Endothelial cell of umbilical vein (primary cell): ENCODE data around the gene KAZN. TPM values are rescaled to one million over a fixed set of nuclear protein-coding genes. Genes with fewer than 3 reads are reported as not detected.

Experiments
- BruUV-seq: library from RNA; stranded (reverse); fragments of 400-500 nt; replicated peaks from 2 replicates; lab custom pipeline; 2021; lab: Mats Ljungman, UMichigan
- CTCF ChIA-PET: fragments of 300-600, 350-600 bp; sonication (Branson Sonifier 250); formaldehyde crosslinking; loops from one replicate; lab custom pipeline; 2021; ENCODE audit warnings: antibody characterized with exemption, inconsistent platforms; lab: Charles Lee
- POLR2A ChIA-PET: fragments of 300-600, 350-600 bp; sonication (Branson Sonifier 250); formaldehyde crosslinking; loops from one replicate; lab custom pipeline; 2021; ENCODE audit warnings: antibody characterized with exemption, inconsistent platforms; lab: Charles Lee
- DNase-seq: peaks from one replicate; pipeline ENCODE4 v3.0.0-alpha.2; 2011; ENCODE audit warnings: low read depth, low spot score
- FAIRE-seq: peaks from 2 replicates; lab custom pipeline; 2011; peaks lifted over from hg19 to GRCh38; lab: Jason Lieb, UNC
- H2AFZ ChIP-seq: 2 replicates; pipeline ENCODE4 v1.6.0; 2012; ENCODE audit warnings: low read depth, low read length, control low read depth, inconsistent platforms
- H3K27ac ChIP-seq: 2 replicates; pipeline ENCODE4 v1.5.1; 2011; ENCODE audit warnings: low read depth, mild to moderate bottlenecking, control low read depth, low read length, moderate library complexity; ENCODE audit not compliant: insufficient read depth
- H3K27me3 ChIP-seq, 2 experiments: 2 replicates each; pipeline versions ENCODE4 v1.6.0 to v1.6.1; 2011; ENCODE audit warnings: low read length in 2 of 2, mixed read lengths in 1 of 2; ENCODE audit not compliant: control insufficient read depth in 2 of 2, insufficient read depth in 2 of 2
- H3K36me3 ChIP-seq, 2 experiments: 2 replicates in 1 of 2; 3 replicates in 1 of 2; pipeline ENCODE4 v1.5.1; 2011; ENCODE audit warnings: low read length in 2 of 2, mild to moderate bottlenecking in 1 of 2, moderate library complexity in 1 of 2; ENCODE audit not compliant: control insufficient read depth in 2 of 2, insufficient read depth in 2 of 2; ENCODE audit errors: extremely low read depth in 1 of 2
- H3K4me1 ChIP-seq: 3 replicates; pipeline ENCODE4 v1.5.1; 2011; ENCODE audit warnings: mild to moderate bottlenecking, low read length; ENCODE audit not compliant: control insufficient read depth, insufficient read depth; ENCODE audit errors: extremely low read depth
- H3K4me2 ChIP-seq: 2 replicates; pipeline ENCODE4 v1.6.1; 2011; ENCODE audit warnings: low read length, control low read depth, mixed read lengths; ENCODE audit not compliant: insufficient read depth
- H3K4me3 ChIP-seq, 3 experiments: fragments of 200-600 bp in 1 of 3; sonication (generic), shearing (Covaris generic) in 1 of 3; replicated peaks in 1 of 3; 2 replicates each; pipeline ENCODE4 v1.5.1; 2011 to 2016; ENCODE audit warnings: control low read depth in 3 of 3, low read length in 3 of 3, mild to moderate bottlenecking in 2 of 3, inconsistent platforms in 1 of 3, low read depth in 1 of 3, moderate library complexity in 1 of 3; ENCODE audit not compliant: insufficient read depth in 1 of 3
- H3K79me2 ChIP-seq: 2 replicates; pipeline ENCODE4 v1.6.0; 2012; ENCODE audit warnings: low read length, inconsistent platforms; ENCODE audit not compliant: control insufficient read depth, insufficient read depth
- H3K9ac ChIP-seq: replicated peaks from 2 replicates; pipeline ENCODE3; 2011; ENCODE audit warnings: low read length, control low read depth; ENCODE audit not compliant: insufficient read depth; ENCODE audit errors: extremely low read depth
- H3K9me1 ChIP-seq: replicated peaks from 3 replicates; pipeline ENCODE4 v1.6.0; 2011; ENCODE audit warnings: mild to moderate bottlenecking, low read length; ENCODE audit not compliant: control insufficient read depth, insufficient read depth; ENCODE audit errors: extremely low read depth
- H3K9me3 ChIP-seq: replicated peaks from 2 replicates; pipeline ENCODE4 v1.5.1; 2012; ENCODE audit warnings: low read length, inconsistent platforms; ENCODE audit not compliant: control insufficient read depth, insufficient read depth
- H4K20me1 ChIP-seq: replicated peaks from 2 replicates; pipeline ENCODE3; 2011; ENCODE audit warnings: mild to moderate bottlenecking, low read length; ENCODE audit not compliant: control insufficient read depth, insufficient read depth; ENCODE audit errors: extremely low read depth
- CTCF ChIP-seq, 2 donors: IDR thresholded peaks; 1 replicate in 1 of 2; 2 replicates in 1 of 2; pipeline ENCODE4 v1.5.1; 2011; ENCODE audit warnings: low read length in 2 of 2, mild to moderate bottlenecking in 2 of 2, moderate library complexity in 2 of 2, control low read depth in 1 of 2, inconsistent platforms in 1 of 2, low read depth in 1 of 2; ENCODE audit not compliant: insufficient read depth in 1 of 2; ENCODE audit errors: extremely low read depth in 1 of 2
- EZH2 ChIP-seq: IDR thresholded peaks from 2 replicates; pipeline ENCODE4 v1.6.1; 2012; ENCODE audit warnings: borderline replicate concordance, low read depth, mild to moderate bottlenecking, moderate library complexity, low read length, inconsistent platforms; ENCODE audit not compliant: severe bottlenecking
- FOS ChIP-seq: IDR thresholded peaks from 2 replicates; pipeline ENCODE4 v1.6.1; 2011; ENCODE audit warnings: mild to moderate bottlenecking, low read length, moderate library complexity, borderline replicate concordance; ENCODE audit not compliant: insufficient read depth
- GATA2 ChIP-seq: IDR thresholded peaks from 2 replicates; pipeline ENCODE4 v1.7.0; 2011; ENCODE audit warnings: low read depth, mild to moderate bottlenecking, moderate library complexity, mixed read lengths, low read length; ENCODE audit not compliant: insufficient read length, insufficient read depth
- JUN ChIP-seq: IDR thresholded peaks from 2 replicates; pipeline ENCODE4 v1.6.1; 2011; ENCODE audit warnings: borderline replicate concordance, low read depth; ENCODE audit not compliant: insufficient read length, insufficient read depth
- MAX ChIP-seq: IDR thresholded peaks from 2 replicates; pipeline ENCODE4 v1.6.1; 2011; ENCODE audit not compliant: insufficient read depth, insufficient read length
- MYC ChIP-seq: IDR thresholded peaks from one replicate; pipeline ENCODE4 v1.6.1; 2011; ENCODE audit warnings: mild to moderate bottlenecking, low read depth, low read length
- POLR2A ChIP-seq: IDR thresholded peaks from 2 replicates; pipeline ENCODE4 v1.6.1; 2012; ENCODE audit warnings: low read depth, mild to moderate bottlenecking, control low read depth, low read length
- POLR2AphosphoS5 ChIP-seq: IDR thresholded peaks from 2 replicates; pipeline ENCODE4 v1.6.1; 2012; ENCODE audit warnings: low read depth, mild to moderate bottlenecking, control low read depth, low read length, moderate library complexity; ENCODE audit not compliant: insufficient read depth
- dilution Hi-C: fragments of 300-500 bp; cut with MboI; formaldehyde crosslinking; loops from one replicate; pipeline ENCODE4 v1.15.0; 2019; ENCODE audit warnings: low sequenced_read_pairs; ENCODE audit not compliant: extremely low pct_ligation_motif_present
- intact Hi-C: fragments of 100-400 bp; cut with micrococcal nuclease; formaldehyde crosslinking; loops from one replicate; pipeline ENCODE4 v1.10.0; 2022
- polyA plus RNA-seq, 4 experiments: library from polyadenylated mRNA; depleted of rRNA in 3 of 4; stranded (reverse) in 3 of 4; unstranded in 1 of 4; fragments of >200 nt; gene quantifications; 2 replicates each; pipeline versions ENCODE4 v1.2.1 to v1.2.3, GENCODE V29; 2011 to 2012; ENCODE audit warnings: missing spikeins in 1 of 4
- total RNA-seq: library from RNA; stranded (reverse); gene quantifications from 2 replicates; pipeline ENCODE4 v1.2.3, GENCODE V29; 2021

The KAZN gene
- total and polyA plus RNA-seq, 2 donors (not counting 3 experiments of a cell fraction or from before 2014, with no cell fraction given), result 1.6 to 5.8 TPM

DNA sequence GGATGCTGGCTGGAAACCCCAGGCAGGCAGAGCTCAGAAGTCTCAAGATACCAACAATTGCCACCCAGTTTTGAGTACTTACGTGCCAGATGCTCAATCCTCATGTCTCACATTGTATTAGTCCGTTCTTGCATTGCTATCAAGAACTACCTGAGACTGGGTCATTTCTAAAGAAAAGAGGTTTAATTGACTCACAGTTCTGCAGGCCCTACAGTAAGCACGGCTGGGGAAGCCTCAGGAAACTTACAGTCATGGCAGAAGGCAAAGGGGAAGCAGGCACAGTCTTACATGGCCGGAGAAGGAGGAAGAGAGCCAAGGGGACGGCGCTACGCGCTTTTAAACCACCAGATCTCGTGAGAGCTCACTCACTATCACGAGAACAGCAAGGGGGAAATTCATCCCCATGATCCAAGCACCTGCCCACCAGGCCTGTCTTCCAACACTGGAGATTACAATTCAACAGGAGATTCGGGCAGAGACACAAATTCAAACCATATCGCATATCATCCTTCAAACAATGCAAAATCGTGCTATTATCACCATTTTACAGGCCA is 58.0 kb downstream of the KAZN start:
- Histone ChIP-seq H3K36me3 (no peaks in the 10 kb centered on the region), H3K4me2 (no peak overlapping the region), H3K27me3 (no peaks in the 10 kb centered on the region), H3K9me1 (no peaks in the 10 kb centered on the region), H3K9me3 (peaks cover 4% of the 10 kb centered on the region), H3K4me1 (no peaks in the 10 kb centered on the region), H3K27ac (no peak overlapping the region), H2AFZ (no peak overlapping the region), H4K20me1 (no peaks in the 10 kb centered on the region), H3K79me2 (no peaks in the 10 kb centered on the region), H3K9ac (no peak overlapping the region), H3K4me3 (no peak overlapping the region)
- TF ChIP-seq EZH2, result no peak
- TF ChIP-seq MAX, result no peak
- no peak for TF ChIP-seq GATA2
- no peak for TF ChIP-seq POLR2A
- TF ChIP-seq CTCF (IDR thresholded peaks at IDR 0.05; ENCODE audit: extremely low read depth in 1 of 2, insufficient read depth in 1 of 2, low read depth in 1 of 2, low read length in 2 of 2), result no peak
- intact Hi-C loops (no loop called here), dilution Hi-C loops (no loop called here)
- no TSS peak for BruUV-seq
- FAIRE-seq (no peak), DNase-seq (no peak)
- POLR2A ChIA-PET, result no interaction called here
- CTCF ChIA-PET, result no interaction called here

- H3K9ac ChIP-seq, result no peak overlapping the region
- no peaks in the 10 kb centered on the region for H3K79me2 ChIP-seq
- H3K27ac ChIP-seq, result no peak overlapping the region
- H3K4me3 ChIP-seq, result no peak overlapping the region
- dilution Hi-C loops (no loop called here), intact Hi-C loops (no loop called here)
- DNase-seq (no peak), FAIRE-seq (no peak)
- H3K4me1 ChIP-seq, result no peaks in the 10 kb centered on the region
- TF ChIP-seq POLR2AphosphoS5 (no peak), FOS (no peak), POLR2A (no peak), EZH2 (no peak), GATA2 (no peak), JUN (no peak), MYC (no peak), CTCF (IDR thresholded peaks at IDR 0.05; ENCODE audit: extremely low read depth in 1 of 2, insufficient read depth in 1 of 2, low read depth in 1 of 2, low read length in 2 of 2) (no peak)
- peaks cover 4% of the 10 kb centered on the region for H3K9me3 ChIP-seq
- H4K20me1 ChIP-seq, result no peaks in the 10 kb centered on the region
- no TSS peak for BruUV-seq
- H3K36me3 ChIP-seq, result no peaks in the 10 kb centered on the region
- H3K27me3 ChIP-seq, result no peaks in the 10 kb centered on the region
- H2AFZ ChIP-seq, result no peak overlapping the region
- no peak overlapping the region for H3K4me2 ChIP-seq
- POLR2A ChIA-PET, result no interaction called here
- CTCF ChIA-PET, result no interaction called here
- H3K9me1 ChIP-seq, result no peaks in the 10 kb centered on the region
Measured at GRCh38 chr1:14658642-14659041, 60.2 kb downstream of the KAZN start.
